ENCODE data around the gene TBCC.

DNA sequence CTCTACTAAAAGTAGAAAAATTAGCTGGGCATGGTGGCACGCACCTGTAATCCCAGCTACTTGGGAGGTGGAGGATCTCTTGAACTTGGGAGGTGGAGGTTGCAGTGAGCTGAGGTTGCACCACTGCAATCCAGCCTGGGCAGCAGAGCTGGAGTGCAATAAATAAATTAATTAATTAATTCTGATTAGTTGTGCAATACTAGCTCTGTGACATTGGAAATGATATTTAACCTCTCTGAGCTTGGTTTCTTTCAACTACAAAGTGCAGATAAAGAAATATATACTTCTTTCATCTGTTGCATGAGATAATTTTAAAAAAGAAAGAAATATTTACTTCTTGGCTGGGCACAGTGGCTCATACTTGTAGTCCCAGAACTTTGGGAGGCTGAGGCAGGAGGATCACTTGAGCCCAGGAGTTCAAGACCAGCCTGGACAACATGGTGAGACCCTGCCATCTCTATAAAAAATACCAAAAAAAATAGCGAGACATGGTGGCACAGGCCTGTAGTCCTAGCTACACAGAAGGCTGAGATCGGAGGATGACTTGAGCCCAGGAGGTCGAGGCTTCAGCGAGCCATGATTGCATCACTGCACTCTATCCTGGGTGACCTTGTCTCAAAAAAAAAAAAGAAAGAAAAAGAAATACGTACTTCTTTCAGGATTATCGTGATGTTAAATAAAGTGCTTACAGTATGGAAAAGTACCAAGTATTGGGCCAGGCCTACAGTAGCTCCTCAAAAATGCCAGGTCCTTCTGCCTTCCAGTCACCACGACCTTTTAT, 15.6 kb upstream of the TBCC start:
- TF ChIP-seq POLR2AphosphoS5 (IDR thresholded peaks at IDR 0.05; ENCODE audit: low read depth, low read length) = no peak
- no peak for TF ChIP-seq POLR2A (IDR thresholded peaks at IDR 0.05; ENCODE audit: low read depth, low read length)
- TF ChIP-seq SPI1 (IDR thresholded peaks at IDR 0.05; ENCODE audit: low read depth, low read length) = no peak
